ENCODE data around the gene GMNN. TPM values are rescaled to one million over a fixed set of nuclear protein-coding genes. Genes with fewer than 3 reads are reported as not detected.
"Not testable (repeated sequence)": the region's sequence is repeated elsewhere in the genome, so short reads cannot be mapped to it uniquely, and the experiment has no call there.

Gene GMNN
- polyA plus RNA-seq, 10 donors: 13.6 to 28.4 (median 18.1) TPM

DNA sequence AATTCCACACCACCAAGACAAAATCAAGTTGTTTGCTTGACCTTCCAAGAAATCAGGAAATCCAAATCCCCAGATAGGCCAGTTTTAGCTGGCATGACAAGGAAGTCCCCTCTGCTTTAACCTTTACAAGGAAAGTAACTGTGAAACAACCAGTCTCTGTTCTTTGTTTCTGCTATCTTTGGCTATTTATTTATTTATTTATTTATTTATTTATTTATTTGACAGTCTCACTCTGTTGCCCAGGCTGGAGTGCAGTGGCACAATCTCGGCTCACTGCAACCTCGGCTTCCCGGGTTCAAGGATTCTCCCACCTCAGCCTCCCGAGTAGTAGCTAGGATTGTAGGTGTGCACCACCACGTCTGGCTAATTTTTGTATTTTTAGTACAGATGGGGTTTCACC, 14.5 kb upstream of the GMNN start:
- DNase-seq: no peak

DNA sequence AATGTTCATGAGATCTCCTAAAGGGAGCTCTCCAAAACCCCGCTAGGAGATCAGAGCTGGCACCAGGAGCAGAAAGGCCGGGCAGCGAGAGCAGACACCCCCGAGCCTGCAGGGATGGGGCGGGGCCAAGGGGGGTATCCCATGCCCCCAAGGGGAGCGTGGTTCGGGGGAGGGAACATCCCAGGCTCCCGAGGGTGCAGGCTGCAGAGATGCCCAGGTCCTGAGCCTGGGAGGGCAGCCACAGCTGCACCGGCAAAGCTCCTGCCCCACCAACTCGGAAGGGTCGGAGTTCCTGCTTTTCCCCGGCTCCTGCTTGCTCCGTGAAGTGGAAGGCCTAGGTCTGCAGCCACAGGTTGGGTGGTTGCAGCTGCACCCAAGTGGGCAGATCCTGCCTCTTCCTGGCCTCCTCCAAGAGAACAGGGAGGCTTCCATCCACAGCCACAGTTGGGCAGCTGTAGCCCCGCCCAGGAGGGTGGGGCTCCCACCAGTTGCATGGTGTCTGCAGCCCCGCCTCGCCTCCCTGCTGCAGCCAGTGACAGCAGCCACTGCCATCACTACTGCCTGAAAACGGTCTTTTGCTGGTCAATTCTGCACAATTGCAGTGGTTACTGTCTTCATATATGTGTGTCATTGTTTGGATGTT, 13.4 kb upstream of the GMNN start:
- DNase-seq: no peak

DNA sequence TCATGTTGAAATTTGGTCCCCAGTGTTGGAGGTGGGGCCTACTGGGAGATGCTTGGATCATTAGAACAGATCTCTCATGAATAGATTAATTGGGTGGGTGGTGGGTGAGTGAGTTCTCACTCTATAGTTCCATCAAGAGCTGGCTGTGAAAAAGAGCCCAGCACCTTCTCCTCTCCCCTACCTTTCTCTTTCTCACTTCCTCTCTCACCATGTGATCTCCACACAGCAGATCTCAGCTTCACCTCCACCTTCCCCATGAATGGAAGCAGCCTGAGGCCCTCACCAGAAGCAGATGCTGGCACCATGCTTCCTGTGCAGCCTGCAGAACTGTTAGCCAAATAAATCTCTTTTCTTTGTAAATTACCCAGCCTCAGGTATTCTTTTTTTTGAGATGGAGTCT, 12.9 kb upstream of the GMNN start:
- no peak for DNase-seq

DNA sequence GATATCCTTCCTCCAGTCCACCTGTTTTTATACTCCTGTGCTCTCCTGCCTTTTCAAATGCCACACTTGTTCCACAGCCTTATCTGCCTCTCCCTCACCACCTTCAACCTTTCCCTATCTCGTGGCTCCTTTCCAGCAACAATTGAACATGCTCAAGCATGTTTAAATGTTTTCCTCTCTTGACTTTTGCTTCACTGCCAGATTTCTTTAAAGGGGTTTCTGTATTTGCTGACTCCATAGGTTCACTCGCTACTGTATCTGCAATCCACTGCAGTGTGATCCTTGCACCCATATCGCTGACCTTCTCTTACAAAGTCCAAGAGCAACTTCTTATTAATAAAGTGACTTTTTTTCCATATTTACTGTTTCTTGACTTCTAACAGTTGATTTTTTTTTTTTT, 11.2 kb upstream of the GMNN start:
- no peak for DNase-seq

DNA sequence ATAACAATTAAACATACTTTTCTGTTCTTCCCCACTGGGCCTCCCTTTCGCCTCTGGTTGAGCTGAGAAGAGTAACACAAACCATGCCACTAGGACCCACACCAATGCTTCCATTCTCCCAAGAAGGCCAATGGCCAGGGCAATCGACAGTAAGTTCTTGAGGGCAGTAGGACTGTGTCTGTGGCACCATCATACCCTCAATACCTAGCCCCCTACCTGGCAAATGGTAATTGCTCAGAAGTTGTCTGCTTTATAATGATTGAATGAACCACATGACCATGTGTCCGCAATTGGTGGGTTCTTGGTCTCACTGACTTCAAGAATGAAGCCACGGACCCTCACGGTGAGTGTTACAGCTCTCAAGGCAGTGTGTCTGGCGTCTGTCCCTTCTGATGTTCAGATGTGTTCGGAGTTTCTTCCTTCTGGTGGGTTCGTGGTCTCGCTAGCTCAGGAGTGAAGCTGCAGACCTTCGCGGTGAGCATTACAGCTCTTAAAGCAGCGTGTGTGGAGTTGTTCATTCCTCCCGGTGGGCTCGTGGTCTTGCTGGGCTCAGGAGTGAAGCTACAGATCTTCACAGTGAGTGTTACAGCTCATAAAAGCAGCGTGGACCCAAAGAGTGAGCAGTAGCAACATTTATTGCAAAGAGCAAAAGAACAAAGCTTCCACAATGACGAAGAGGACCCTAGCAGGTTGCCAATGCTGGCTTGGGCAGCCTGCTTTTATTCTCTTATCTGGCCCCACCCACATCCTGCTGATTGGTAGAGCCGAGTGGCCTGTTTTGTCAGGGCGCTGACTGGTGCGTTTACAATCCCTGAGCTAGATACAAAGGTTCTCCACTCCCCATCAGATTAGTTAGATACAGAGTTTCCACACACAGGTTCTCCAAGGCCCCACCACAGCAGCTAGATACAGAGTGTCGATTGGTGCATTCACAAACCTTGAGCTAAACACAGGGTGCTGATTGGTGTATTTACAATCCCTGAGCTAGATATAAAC, 9.6 kb upstream of the GMNN start:
- not testable (repeated sequence) for DNase-seq

DNA sequence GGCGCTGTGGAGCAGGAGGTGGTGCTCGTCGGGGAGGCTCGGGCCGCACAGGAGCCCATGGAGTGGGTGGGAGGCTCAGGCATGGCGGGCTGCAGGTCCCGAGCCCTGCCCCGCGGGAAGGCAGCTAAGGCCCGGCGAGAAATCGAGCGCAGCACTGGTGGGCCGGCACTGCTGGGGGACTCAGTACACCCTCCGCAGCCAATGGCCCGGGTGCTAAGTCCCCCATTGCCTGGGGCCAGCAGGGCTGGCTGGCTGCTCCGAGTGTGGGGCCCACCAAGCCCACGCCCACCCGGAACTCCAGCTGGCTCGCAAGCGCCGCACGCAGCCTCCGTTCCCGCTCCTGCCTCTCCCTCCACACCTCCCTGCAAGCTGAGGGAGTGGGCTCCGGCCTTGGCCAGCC, 8.8 kb upstream of the GMNN start:
- not testable (repeated sequence) for DNase-seq

DNA sequence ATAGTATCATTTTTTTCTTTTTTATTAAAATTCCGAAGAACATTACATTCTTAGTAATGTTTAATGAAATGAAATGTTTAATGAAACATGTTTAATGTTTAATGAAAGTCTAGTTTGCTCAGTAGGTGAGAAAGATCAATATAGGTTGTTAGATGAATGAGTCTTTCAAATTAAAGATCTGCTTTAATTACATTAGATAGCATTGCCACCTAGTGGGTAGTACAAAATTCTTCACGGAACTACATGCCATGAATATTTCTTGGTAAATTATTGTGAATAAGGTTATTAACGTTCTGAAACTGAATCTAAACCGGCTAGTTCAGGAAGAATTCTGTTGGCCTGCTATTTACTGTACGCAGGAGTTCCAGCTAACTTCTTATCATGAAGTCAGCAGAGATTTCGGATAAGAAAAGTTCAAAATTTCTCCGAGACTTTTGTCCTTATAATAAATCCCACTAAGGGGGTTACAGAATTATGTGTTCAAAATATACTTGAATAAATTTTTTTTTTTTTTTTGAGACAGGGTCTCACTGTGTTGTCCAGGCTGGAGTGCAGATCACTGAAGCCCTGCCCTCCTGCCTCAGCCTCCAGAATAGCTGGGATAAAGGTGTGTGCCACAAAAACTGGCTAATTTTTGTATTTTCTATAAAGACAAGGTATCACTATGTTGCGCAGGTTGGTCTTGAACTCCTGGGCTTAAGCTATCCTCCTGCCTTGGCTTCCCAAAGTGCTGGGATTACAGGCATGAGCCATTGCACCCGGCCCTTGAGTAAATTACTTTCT, 7.9 kb upstream of the GMNN start:
- peak in 1 of 3 donors; percentile 8 for DNase-seq

DNA sequence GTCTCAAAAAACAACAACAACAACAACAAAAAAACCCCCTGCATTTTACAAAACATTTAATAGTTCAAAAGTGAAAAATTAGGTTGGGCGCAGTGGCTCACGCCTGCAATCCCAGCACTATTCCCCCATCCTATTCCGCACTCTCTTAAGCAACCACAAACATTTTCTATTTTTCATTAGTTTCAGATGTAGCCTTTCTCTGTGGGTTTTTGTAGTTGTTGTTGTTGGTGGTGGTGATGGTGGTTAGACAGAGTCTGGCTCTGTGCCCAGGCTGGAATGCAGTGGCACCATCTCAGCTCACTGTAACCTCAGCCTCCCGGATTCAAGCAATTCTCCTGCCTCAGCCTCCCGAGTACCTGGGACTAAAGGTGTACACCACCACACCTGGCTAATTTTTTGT, 6.4 kb upstream of the GMNN start:
- peak in 1 of 3 donors; percentile 18 for DNase-seq

DNA sequence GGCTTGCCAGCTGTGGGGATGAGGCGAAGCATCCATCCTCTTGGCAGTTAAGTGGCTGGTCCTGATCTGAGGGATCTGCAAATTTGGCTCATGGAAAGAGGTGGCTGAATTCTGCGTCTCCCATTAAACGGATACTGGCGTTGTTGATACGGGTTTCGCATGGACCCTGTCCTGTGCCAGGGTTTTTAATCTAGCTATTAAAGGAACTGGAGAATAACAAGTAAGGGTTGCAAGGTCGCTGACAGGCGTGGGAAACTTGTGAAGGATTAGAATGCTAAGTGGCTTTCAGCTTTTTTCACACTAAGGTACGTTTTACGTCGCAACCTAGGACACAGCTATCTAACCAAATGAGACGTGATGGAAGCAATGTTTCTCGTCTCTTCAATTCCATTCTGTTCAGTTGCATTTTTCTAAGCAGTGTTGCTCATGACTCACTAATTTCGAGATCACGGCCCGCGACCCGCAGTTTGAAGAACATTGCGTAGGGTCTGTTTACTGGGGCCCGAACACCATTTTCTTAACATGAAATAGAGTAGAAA, 852 bp downstream of the GMNN start:
- peak in 1 of 3 donors; percentile 18 for DNase-seq

DNA sequence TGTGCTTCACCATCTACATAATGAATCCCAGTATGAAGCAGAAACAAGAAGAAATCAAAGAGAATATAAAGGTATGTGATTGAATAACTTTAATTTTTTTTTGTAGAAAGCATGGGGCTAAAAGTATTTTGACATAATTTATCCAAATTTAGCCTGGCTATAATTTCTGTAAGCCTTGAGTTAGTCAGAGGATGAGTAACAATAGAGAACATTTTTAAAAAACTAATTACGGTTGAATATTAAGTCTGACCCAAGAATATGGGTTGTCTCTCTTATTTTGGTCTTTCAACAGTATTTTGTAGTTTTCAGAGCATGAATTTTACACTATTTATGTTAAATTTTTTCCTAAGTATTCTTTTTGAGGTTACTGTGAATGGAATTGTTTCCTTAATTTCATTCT, 2.5 kb downstream of the GMNN start:
- DNase-seq: no peak

DNA sequence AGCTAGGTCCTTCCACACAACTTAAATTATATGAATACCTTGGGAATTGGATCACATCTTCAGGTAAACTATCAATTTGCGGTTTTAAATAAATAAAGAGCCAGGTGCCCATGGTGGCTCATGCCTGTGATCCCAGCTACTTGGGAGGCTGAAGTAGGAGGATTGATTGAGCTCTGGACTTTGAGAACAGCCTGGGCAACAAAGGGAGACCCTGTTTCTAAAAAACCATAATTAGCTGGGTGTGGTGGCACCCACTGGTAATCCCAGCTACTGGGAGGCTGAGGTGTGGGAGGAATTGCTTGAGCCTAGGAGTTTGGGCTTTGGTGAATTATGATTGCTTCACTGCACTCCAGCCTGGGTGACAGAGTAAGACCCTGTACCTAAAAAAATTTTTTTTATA, 3.4 kb downstream of the GMNN start:
- DNase-seq: no peak

DNA sequence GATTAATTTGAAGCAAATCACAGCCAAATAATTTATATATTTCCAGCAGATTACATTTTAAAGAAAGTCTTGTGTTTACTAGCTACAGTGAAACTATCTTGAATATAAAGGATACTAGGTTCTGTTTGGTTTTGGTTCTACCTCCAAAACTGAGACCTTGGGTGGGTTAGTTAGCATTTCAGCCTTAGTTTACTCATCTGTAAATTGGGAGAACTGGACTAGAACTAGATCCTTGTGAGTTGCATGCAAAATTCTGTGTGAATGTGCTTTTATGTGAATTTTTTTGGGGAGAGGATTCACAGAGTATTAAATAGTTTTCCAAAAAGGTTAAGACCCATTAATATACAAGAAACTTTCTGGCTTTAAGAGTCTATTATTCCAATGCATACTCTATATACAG, 4.1 kb downstream of the GMNN start:
- no peak for DNase-seq

DNA sequence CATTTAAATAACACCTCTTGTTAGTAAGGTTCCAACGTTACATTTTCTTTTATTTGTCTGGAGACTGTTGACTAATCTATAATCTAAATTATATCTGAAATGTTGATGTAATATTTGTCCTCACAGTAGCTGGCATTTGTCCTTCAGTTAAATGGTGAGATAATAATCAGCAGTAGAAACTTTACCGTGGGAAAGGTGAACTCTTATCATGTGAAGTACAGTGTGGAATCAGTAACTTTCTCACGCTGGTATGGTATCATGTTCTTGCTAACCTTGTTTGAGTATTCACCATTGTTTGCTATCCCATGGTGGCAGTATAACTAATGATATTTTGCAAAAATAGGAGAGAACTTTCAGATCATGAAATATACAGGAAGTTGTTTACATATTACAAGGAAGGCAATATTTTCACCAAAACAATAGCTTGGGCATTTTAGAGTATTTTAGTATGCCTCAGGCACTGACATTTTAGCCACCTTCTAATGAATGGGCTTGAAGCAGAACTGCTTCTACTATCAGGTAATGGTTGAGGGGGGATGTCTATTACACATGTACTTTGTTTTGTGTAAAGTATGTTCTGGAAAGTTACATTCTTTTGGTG, 4.8 kb downstream of the GMNN start:
- DNase-seq: no peak

DNA sequence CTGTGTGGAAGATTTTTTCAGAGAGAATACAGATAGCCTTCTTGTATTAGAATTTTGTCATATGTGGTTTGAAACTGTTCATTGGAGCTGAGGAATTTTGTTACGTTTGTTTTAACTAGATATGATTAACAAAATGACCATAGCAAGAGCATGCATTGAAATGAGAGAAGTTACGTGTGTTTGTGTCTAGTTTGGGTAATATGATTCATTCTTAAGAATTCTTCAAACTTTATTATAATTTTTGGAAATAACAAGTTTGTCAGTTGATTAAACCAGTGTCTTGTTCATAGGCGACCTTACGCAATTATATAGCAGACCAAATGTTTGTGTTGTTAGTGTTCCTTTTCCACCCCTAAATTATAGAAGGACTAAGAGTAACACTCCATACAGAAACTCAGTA, 5.5 kb downstream of the GMNN start:
- no peak for DNase-seq

DNA sequence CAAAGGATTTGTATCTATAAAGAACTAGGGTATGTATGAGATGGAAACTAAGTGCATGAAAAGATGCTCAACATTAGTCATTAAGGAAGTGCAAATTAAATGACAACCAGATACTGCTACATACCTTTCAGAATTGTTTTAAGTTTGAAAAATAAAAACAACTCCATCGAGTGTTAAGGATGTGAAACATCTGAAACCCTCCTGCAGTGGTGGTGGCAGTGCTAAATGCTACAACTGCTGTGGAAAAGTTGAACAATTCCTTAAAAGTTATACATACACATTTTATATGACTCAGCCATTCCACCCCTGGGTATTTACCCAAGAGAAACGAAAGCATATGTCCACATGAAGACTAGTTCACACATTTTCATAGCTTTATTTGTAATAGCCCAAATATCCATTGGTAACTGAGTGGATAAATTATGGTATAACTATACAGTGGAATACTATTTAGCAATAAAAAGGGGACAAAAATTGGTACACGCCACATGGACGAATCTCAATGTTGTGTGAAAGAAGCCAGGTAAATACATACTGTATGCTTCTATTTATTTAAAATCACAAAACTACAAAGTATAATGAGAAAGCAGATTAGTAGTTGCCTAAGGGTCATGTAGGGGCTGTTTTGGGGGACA, 13.4 kb downstream of the GMNN start:
- no peak for DNase-seq

DNA sequence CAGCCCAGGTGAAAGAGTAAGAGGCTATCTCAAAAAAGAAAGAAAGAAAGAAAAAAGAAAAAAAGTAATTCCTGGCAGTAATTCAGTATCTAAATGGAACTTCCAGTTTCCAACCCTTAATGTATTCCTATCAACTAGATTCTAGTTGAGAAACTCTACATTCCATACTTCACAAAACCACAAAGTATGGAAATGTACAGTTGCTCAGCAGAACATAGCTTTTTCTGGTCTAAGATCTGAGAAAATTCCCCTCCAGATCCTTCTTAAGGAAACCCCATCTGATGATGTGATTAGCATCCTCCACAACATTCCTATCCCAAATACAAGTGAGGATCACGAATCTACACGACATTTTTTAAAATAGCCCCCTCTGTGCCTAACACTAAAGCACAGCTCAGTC, 20.4 kb downstream of the GMNN start:
- DNase-seq: no peak

DNA sequence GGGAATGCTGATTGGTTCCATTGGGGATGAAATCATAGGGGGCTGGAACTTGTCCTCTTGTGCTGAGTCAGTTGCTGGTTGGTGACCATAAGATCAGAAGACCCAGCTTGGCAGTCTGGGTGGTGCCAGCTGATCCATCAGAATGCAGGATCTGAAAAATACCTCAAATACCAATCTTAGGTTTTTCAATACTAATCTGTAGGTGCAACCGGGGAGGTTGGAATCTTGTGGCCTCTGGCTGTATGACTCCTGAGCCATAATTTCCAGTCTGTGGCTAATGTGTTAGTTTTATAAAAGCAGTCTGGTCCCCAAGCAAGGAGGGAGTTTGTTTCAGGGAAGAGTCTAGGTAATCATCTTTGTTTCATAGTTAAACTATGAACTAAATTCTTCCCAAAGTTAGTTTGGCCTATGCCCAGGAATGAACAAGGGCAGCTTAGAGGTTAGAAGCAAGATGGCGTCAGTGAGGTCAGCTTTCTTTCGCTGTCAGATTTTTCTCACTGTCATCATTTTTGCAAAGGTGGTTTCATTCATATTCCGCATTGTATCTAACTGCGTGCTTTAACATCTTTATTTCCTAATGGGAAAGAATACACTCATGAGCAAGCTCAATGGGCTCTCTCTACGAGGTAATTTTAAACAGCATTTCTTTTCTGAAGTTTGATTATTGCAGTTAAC, 22.0 kb downstream of the GMNN start:
- no peak for DNase-seq

DNA sequence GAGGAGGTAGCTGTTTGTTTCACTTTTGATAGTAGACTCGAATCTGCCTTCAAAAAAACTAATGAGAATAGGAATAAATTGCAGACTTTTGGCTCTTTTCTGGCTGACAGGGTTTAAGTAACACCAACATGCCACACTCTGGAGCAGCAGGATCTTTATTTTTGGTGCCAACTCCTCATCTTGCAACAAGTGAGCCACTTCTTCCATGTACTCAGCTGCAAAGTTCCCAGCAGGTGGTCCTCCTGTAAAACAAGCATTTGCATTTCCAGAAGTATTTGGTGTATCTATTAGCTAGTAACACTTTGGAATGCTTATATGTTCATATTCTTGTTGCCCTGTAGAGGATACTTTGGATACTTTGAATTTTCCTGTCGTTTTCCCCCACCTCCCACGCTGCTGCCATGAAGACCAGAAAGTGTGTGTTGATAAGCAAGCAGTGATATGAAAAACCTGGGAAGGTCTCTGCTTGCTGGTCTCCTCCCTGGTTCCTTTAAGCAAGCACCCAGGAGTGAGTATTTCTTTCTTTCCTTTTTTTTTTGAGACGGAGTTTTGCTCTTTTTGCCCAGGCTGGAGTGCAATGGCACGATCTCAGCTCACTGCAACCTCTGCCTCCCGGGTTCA, 23.0 kb downstream of the GMNN start:
- DNase-seq: no peak

DNA sequence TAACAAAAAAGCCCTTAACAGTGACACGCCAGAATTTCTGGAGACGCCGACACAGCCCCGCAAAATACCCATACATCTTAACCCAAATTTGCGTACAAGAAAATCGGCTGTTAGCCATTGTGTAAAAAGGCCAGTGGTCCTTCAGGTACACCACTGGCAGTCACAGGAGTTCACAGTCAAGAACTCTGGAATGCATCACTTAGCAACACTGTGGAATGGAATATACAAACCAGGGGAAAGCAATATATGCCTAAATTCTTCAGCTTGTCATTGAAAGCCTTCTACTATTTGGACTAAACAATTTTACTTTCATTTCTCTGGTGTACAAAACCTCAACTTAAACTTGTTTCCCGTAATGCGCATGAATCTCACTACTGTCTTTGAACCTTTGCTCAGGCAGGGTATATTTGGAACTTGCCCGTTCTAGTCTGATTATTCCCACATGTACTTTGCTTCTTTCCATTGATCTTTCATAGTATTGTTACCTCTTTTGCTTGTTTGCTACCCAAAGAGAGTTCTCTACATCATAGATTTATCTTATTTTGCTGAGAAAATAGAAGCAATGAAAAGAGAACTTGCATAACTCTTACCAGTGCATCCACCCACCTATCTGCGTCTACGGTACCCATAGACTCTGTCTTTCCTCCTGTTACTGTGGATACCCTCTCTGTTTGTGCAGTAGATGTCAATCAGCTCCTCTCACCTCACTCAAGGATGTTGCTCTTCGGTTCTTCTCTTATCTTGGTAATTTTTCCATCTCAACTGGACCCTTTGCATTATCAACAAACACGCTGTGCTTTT, 24.2 kb downstream of the GMNN start, which contains the start of gene ARMH2:
TSS of gene ARMH2 (minus strand) at position 178 of the 801 bp plus-strand sequence. CDS start at position 118, 60 bp downstream.
- DNase-seq: no peak
